OCI-LY3 (cell line): ENCODE measurements around the gene ARRDC2.
A peak's percentile ranks its signal among the peaks of the same experiment; 100 is the strongest.

Experiments
- H2AFZ ChIP-seq: fragments of 200-600, 300-600 bp; shearing (Covaris generic); 2 replicates; pipeline ENCODE4 v1.6.0; 2014; ENCODE audit warnings: antibody characterized with exemption, low read depth, low read length
- H3K27ac ChIP-seq: fragments of 200-600, 300-600 bp; sonication (generic); 2 replicates; pipeline ENCODE4 v1.5.1; 2014; ENCODE audit warnings: mild to moderate bottlenecking, low read length, moderate library complexity, mixed read lengths
- H3K27me3 ChIP-seq: fragments of 200-600, 300-600 bp; sonication (generic); 2 replicates; pipeline ENCODE4 v1.6.1; 2014; ENCODE audit warnings: low read depth, low read length, mixed read lengths
- H3K36me3 ChIP-seq: fragments of 200-600, 300-600 bp; sonication (generic); replicated peaks from 2 replicates; pipeline ENCODE3; 2014; ENCODE audit warnings: low read depth, low read length, mixed read lengths
- H3K4me1 ChIP-seq: fragments of 300-600, 200-600 bp; sonication (generic); 2 replicates; pipeline ENCODE4 v1.6.1; 2014; ENCODE audit warnings: low read length, mixed read lengths
- H3K4me2 ChIP-seq: fragments of 200-600, 300-600 bp; sonication (generic); 2 replicates; pipeline ENCODE4 v1.6.1; 2014; ENCODE audit warnings: low read length, mixed read lengths
- H3K4me3 ChIP-seq: fragments of 300-600, 200-600 bp; sonication (generic); 2 replicates; pipeline ENCODE4 v1.5.1; 2014; ENCODE audit warnings: antibody characterized with exemption, mild to moderate bottlenecking, low read length, moderate library complexity
- H3K79me2 ChIP-seq: fragments of 300-600, 200-600 bp; shearing (Covaris generic); 2 replicates; pipeline ENCODE4 v1.6.1; 2014; ENCODE audit warnings: mild to moderate bottlenecking, low read length, mixed read lengths
- H3K9ac ChIP-seq: fragments of 300-600, 200-600 bp; shearing (Covaris generic); 2 replicates; pipeline ENCODE4 v1.6.0; 2014; ENCODE audit warnings: mild to moderate bottlenecking, low read length, moderate library complexity
- H3K9me3 ChIP-seq: fragments of 200-600, 300-600 bp; shearing (Covaris generic); 2 replicates; pipeline ENCODE4 v1.6.1; 2014; ENCODE audit warnings: low read length, mixed read lengths; ENCODE audit not compliant: insufficient read depth
- H4K20me1 ChIP-seq: fragments of 200-600, 300-600 bp; sonication (generic); 2 replicates; pipeline ENCODE4 v1.6.1; 2016; ENCODE audit warnings: low read length, mixed read lengths; ENCODE audit not compliant: insufficient read depth
- EZH2phosphoT487 ChIP-seq: fragments of 200-600 bp; shearing (Covaris generic); IDR thresholded peaks from 2 replicates; pipeline ENCODE4 v1.6.1; 2018; ENCODE audit warnings: antibody characterized with exemption, mixed run types, low read depth
- TF ChIP-seq, protein P1 (sequence below): fragments of 200-600, 300-600 bp; sonication (generic); IDR thresholded peaks from 2 replicates; pipeline ENCODE4 v1.5.1; 2014; ENCODE audit warnings: antibody characterized with exemption, low read length, low read depth

Gene ARRDC2

GRCh38 chr19:18017275-18018083 lies 9.5 kb downstream of the ARRDC2 start:
- no peak overlapping the region for H3K9ac ChIP-seq
- H3K27me3 ChIP-seq, result no peaks in the 10 kb centered on the region
- no peak overlapping the region; the same call in 1 of the 2 replicates for H3K27ac ChIP-seq
- 0 out of 2 replicates have a peak, but pooled peaks cover 2% of the 10 kb centered on the region for H3K79me2 ChIP-seq
- peaks cover 26% of the 10 kb centered on the region for H3K36me3 ChIP-seq
- no peak overlapping the region for H2AFZ ChIP-seq
- H3K4me3 ChIP-seq, result no peak overlapping the region
- peaks cover 24% of the 10 kb centered on the region for H3K4me1 ChIP-seq
- H4K20me1 ChIP-seq, result no peaks in the 10 kb centered on the region
- no peak overlapping the region for H3K4me2 ChIP-seq
- no peaks in the 10 kb centered on the region for H3K9me3 ChIP-seq
- TF ChIP-seq EZH2phosphoT487, result no peak
- TF ChIP-seq, protein P1, sequence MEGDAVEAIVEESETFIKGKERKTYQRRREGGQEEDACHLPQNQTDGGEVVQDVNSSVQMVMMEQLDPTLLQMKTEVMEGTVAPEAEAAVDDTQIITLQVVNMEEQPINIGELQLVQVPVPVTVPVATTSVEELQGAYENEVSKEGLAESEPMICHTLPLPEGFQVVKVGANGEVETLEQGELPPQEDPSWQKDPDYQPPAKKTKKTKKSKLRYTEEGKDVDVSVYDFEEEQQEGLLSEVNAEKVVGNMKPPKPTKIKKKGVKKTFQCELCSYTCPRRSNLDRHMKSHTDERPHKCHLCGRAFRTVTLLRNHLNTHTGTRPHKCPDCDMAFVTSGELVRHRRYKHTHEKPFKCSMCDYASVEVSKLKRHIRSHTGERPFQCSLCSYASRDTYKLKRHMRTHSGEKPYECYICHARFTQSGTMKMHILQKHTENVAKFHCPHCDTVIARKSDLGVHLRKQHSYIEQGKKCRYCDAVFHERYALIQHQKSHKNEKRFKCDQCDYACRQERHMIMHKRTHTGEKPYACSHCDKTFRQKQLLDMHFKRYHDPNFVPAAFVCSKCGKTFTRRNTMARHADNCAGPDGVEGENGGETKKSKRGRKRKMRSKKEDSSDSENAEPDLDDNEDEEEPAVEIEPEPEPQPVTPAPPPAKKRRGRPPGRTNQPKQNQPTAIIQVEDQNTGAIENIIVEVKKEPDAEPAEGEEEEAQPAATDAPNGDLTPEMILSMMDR, result no peak

GRCh38 chr19:18020212-18021085 lies 12.5 kb downstream of the ARRDC2 start:
- peak overlapping the region; percentile 69 for H3K27ac ChIP-seq
- no peaks in the 10 kb centered on the region for H3K9me3 ChIP-seq
- H3K9ac ChIP-seq, result peak overlapping the region; percentile 80; the same call in 1 of the 2 replicates
- peak overlapping the region; percentile 92; the same call in 1 of the 2 replicates for H3K4me3 ChIP-seq
- no peaks in the 10 kb centered on the region for H3K27me3 ChIP-seq
- H3K4me2 ChIP-seq, result peak overlapping the region; percentile 100
- no peaks in the 10 kb centered on the region for H4K20me1 ChIP-seq
- peak overlapping the region; percentile 55; the same call in 1 of the 2 replicates for H2AFZ ChIP-seq
- peaks cover 10% of the 10 kb centered on the region; the same call in 1 of the 2 replicates for H3K79me2 ChIP-seq
- TF ChIP-seq, protein P1, result no peak
- no peak for TF ChIP-seq EZH2phosphoT487
- peaks cover 5% of the 10 kb centered on the region for H3K36me3 ChIP-seq
- peaks cover 41% of the 10 kb centered on the region for H3K4me1 ChIP-seq

- Histone ChIP-seq H4K20me1 (no peaks in the 10 kb centered on the region), H3K9ac (peak overlapping the region; percentile 80), H2AFZ (peak overlapping the region; percentile 55; the same call in 1 of the 2 replicates), H3K27ac (peak overlapping the region; percentile 69), H3K4me1 (peaks cover 41% of the 10 kb centered on the region), H3K27me3 (no peaks in the 10 kb centered on the region), H3K4me3 (peak overlapping the region; percentile 92), H3K9me3 (no peaks in the 10 kb centered on the region), H3K4me2 (peak overlapping the region; percentile 100), H3K36me3 (peaks cover 2% of the 10 kb centered on the region), H3K79me2 (peaks cover 10% of the 10 kb centered on the region; the same call in 1 of the 2 replicates)
- TF ChIP-seq EZH2phosphoT487, result no peak
- TF ChIP-seq, protein P1, result no peak
Observed at GRCh38 chr19:18021121-18021755, 13.3 kb downstream of the ARRDC2 start.
